SK-N-SH (cell line): ENCODE results near the gene ASPG. TPM values are rescaled to one million over a fixed set of nuclear protein-coding genes. Genes with fewer than 3 reads are reported as not detected.

Source experiments
- CTCF ChIA-PET: fragments of 300-600, 350-600 bp; formaldehyde crosslinking; extraction: SDS; loops from one replicate; lab custom pipeline; 2021; lab: Yijun Ruan, JAX
- POLR2A ChIA-PET: fragments of 350-600 bp; sonication (Branson Sonifier 250); formaldehyde crosslinking; extraction: SDS; loops from one replicate; lab custom pipeline; 2020; ENCODE audit warnings: antibody characterized with exemption, inconsistent platforms; lab: Yijun Ruan, JAX
- DNase-seq: peaks from one replicate; pipeline ENCODE4 v3.0.0; 2012
- H2AFZ ChIP-seq: fragments of 200-600 bp; sonication (generic); 2 replicates; pipeline ENCODE4 v1.8.1; 2016; ENCODE audit warnings: antibody characterized with exemption, mild to moderate bottlenecking, low read depth
- H3F3A ChIP-seq: fragments of 200-600 bp; sonication (generic); replicated peaks from 2 replicates; pipeline ENCODE3; 2016; ENCODE audit warnings: antibody characterized with exemption, mild to moderate bottlenecking; ENCODE audit not compliant: insufficient read depth
- H3K27ac ChIP-seq, 2 experiments: fragments of 200-500 bp in 1 of 2; fragments of 200-600 bp in 1 of 2; sonication (Bioruptor generic) in 1 of 2; sonication (generic), shearing (Covaris generic) in 1 of 2; 2 replicates each; pipeline versions ENCODE4 v1.5.1 to v1.6.1; 2014 to 2016; ENCODE audit warnings: low read depth in 2 of 2, inconsistent platforms in 1 of 2, low read length in 1 of 2, mild to moderate bottlenecking in 1 of 2, mixed read lengths in 1 of 2
- H3K27me3 ChIP-seq: fragments of 200-600 bp; sonication (generic), shearing (Covaris generic); 2 replicates; pipeline ENCODE4 v1.6.1; 2016; ENCODE audit warnings: mixed run types; ENCODE audit not compliant: insufficient read depth
- H3K36me3 ChIP-seq, 2 experiments: fragments of 200-500 bp in 1 of 2; fragments of 200-600 bp in 1 of 2; sonication (Bioruptor generic) in 1 of 2; sonication (generic) in 1 of 2; replicated peaks in 1 of 2; 2 replicates each; pipeline versions ENCODE3 to v1.5.1; 2014 to 2016; ENCODE audit warnings: low read length in 1 of 2, mild to moderate bottlenecking in 1 of 2; ENCODE audit not compliant: insufficient read depth in 2 of 2, control insufficient read depth in 1 of 2
- H3K4me1 ChIP-seq, 2 experiments: fragments of 200-500 bp in 1 of 2; fragments of 200-600 bp in 1 of 2; sonication (Bioruptor generic) in 1 of 2; sonication (generic), shearing (Covaris generic) in 1 of 2; 2 replicates each; pipeline versions ENCODE4 v1.5.1 to v1.6.1; 2014 to 2016; ENCODE audit warnings: low read depth in 1 of 2, low read length in 1 of 2, mixed run types in 1 of 2; ENCODE audit not compliant: insufficient read depth in 2 of 2, control insufficient read depth in 1 of 2
- H3K4me2 ChIP-seq: fragments of 200-600 bp; sonication (generic), shearing (Covaris generic); 2 replicates; pipeline ENCODE4 v1.6.1; 2017; ENCODE audit warnings: mixed run types
- H3K4me3 ChIP-seq, 2 experiments: fragments of 200-500 bp in 1 of 2; fragments of 200-600 bp in 1 of 2; sonication (Bioruptor generic) in 1 of 2; sonication (generic), shearing (Covaris generic) in 1 of 2; 2 replicates each; pipeline versions ENCODE4 v1.5.1 to v1.8.1; 2014 to 2016; ENCODE audit warnings: low read depth in 2 of 2, inconsistent platforms in 1 of 2, low read length in 1 of 2, mild to moderate bottlenecking in 1 of 2, mixed read lengths in 1 of 2, moderate library complexity in 1 of 2
- H3K79me2 ChIP-seq: fragments of 200-600 bp; sonication (generic); 2 replicates; pipeline ENCODE4 v1.8.1; 2017; ENCODE audit warnings: mild to moderate bottlenecking; ENCODE audit not compliant: insufficient read depth
- H3K9ac ChIP-seq: fragments of 200-600 bp; sonication (generic); 2 replicates; pipeline ENCODE4 v1.6.1; 2017; ENCODE audit warnings: mixed run types
- H3K9me2 ChIP-seq: fragments of 200-600 bp; sonication (generic); 2 replicates; pipeline ENCODE4 v1.6.1; 2017; ENCODE audit warnings: mixed run types
- H3K9me3 ChIP-seq: fragments of 200-600 bp; sonication (generic); 2 replicates; pipeline ENCODE4 v1.6.1; 2017; ENCODE audit warnings: mixed run types, mild to moderate bottlenecking, moderate library complexity
- H4K20me1 ChIP-seq: fragments of 200-600 bp; sonication (generic); 2 replicates; pipeline ENCODE4 v1.6.1; 2017; ENCODE audit warnings: mild to moderate bottlenecking, mixed run types; ENCODE audit not compliant: insufficient read depth
- ELF1 ChIP-seq: IDR thresholded peaks from 2 replicates; pipeline ENCODE4 v1.4.0; 2012
- EP300 ChIP-seq, 2 experiments: IDR thresholded peaks; 2 replicates each; pipeline versions ENCODE4 v1.4.0 to v1.6.1; 2012; ENCODE audit warnings: borderline replicate concordance in 1 of 2, low read depth in 1 of 2, low read length in 1 of 2
- EZH2phosphoT487 ChIP-seq: fragments of 200-600 bp; sonication (generic); IDR thresholded peaks from 2 replicates; pipeline ENCODE4 v1.6.1; 2017; ENCODE audit warnings: low read depth, mixed run types, mild to moderate bottlenecking, antibody characterized with exemption, moderate library complexity, borderline replicate concordance
- FOSL2 ChIP-seq: IDR thresholded peaks from 2 replicates; pipeline ENCODE4 v1.4.0; 2012; ENCODE audit warnings: low read depth, mild to moderate bottlenecking, moderate library complexity, borderline replicate concordance
- GABPA ChIP-seq: IDR thresholded peaks from 2 replicates; pipeline ENCODE4 v1.4.0; 2012; ENCODE audit warnings: low read depth, mild to moderate bottlenecking
- MEF2A ChIP-seq: IDR thresholded peaks from 2 replicates; pipeline ENCODE4 v1.4.0; 2012; ENCODE audit warnings: low read depth, borderline replicate concordance
- POLR2AphosphoS5 ChIP-seq: IDR thresholded peaks from 2 replicates; pipeline ENCODE4 v1.6.1; 2012; ENCODE audit warnings: low read depth, low read length
- RAD21 ChIP-seq: IDR thresholded peaks from 2 replicates; pipeline ENCODE4 v1.6.1; 2012; ENCODE audit warnings: mild to moderate bottlenecking, low read length
- SMC3 ChIP-seq: IDR thresholded peaks from 2 replicates; pipeline ENCODE4 v1.6.1; 2012; ENCODE audit warnings: low read depth, low read length, improper control_type of control experiment
- TEAD4 ChIP-seq: IDR thresholded peaks from 2 replicates; pipeline ENCODE4 v1.4.0; 2012; ENCODE audit warnings: mild to moderate bottlenecking, borderline replicate concordance; ENCODE audit not compliant: insufficient read depth
- YY1 ChIP-seq: IDR thresholded peaks from 2 replicates; pipeline ENCODE4 v1.4.0; 2012; ENCODE audit warnings: low read depth, mild to moderate bottlenecking
- WGBS: methylation state at CpG from one replicate; pipeline ENCODE4 v1.1.6; 2017; ENCODE audit warnings: low lambda C conversion rate; 5-methylcytosine and 5-hydroxymethylcytosine counted together
- polyA plus RNA-seq, 3 experiments: library from polyadenylated mRNA; depleted of rRNA; stranded (reverse); fragments of >200 nt; gene quantifications; 2 replicates each; pipeline ENCODE4 v1.2.3, GENCODE V29; 2012
- TF ChIP-seq, protein P1 (sequence below): IDR thresholded peaks from 2 replicates; pipeline ENCODE4 v1.4.0; 2012; ENCODE audit warnings: low read depth
- TF ChIP-seq, protein P2 (sequence below): IDR thresholded peaks from 2 replicates; pipeline ENCODE4 v1.6.1; 2012; ENCODE audit warnings: mild to moderate bottlenecking, low read depth, low read length, moderate library complexity

ASPG gene
- polyA plus RNA-seq, 1 of the 3 experiments (the other 2 are of a cell fraction) = not detected

DNA sequence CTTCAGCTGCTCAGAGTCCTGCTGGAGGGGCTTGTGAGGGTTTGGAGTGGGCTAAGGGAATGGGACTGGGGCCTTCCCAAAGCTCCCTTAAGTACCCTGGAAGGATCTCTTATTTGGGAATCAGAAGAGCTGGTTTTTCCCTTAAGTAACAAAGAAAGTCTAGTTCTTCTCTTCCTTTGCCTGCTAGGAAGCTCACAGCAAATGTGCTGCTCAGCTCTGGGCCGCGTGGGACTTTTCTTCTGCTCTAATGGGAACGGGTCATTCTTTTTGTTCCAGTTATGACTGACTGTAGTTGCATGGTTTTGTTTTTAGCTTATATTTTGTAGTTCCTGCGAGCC lies 58.9 kb downstream of the ASPG start (continued):
- TF ChIP-seq, protein P1, sequence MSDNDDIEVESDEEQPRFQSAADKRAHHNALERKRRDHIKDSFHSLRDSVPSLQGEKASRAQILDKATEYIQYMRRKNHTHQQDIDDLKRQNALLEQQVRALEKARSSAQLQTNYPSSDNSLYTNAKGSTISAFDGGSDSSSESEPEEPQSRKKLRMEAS = no peak
- TF ChIP-seq RAD21 (no peak), ELF1 (no peak)

DNA sequence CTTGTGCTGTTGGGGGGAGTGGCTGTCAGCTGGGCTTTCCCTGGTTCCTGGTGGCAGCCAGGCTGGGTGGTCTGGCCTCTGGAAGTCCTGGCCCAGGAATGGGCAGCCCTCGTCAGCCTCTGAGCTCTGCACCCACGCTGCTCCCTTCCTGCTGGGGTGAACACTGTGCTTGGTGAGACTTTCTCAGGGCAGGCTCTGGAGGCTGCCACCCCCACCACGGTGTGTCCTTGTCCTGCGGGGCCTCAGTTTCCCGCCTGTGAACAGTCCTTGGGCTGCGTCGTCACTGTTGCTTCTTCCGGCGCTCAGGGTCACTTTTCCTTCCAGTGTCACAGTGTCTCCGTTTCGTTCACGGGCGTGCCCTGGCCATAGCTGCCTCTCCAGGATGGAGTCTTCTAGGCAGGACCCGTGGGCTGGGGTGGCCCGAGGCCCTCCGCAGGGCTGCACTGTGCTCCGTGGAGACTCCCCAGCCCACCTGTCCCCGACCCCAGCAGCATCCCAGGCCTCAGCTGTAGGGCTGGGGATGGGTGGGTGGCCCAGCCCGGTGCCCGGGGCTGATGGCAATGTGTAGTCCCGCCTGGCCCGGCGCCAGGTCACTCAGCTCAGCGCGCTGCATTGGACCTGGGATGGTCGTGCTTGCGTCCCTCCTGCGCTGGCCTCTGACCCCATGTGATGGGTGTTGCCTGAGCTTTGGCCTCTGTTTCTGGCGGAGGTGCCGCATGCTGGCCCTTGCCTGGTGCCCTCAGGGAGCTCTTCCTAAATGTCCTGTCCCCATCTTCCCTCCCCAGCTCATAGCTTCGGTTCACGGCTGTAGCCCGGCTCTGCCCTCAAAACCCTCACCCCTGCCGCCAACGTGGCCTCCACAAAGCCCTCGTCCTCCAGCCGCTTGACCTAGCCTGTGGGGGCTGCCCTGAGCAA lies 59.7 kb downstream of the ASPG start:
- Histone ChIP-seq H3K9me3 (no peaks in the 10 kb centered on the region), H3K9ac (no peak overlapping the region), H3K27me3 (no peaks in the 10 kb centered on the region), H3K4me2 (no peak overlapping the region), H3K79me2 (no peaks in the 10 kb centered on the region), H3K36me3 (no peaks in the 10 kb centered on the region), H2AFZ (no peak overlapping the region), H3K4me1 (peaks cover 11 to 97% of the 10 kb centered on the region in 2 experiments; a peak in 2 of 4 replicates), H4K20me1 (no peaks in the 10 kb centered on the region), H3F3A (no peaks in the 10 kb centered on the region), H3K9me2 (no peaks in the 10 kb centered on the region), H3K4me3 (no peak overlapping the region), H3K27ac (peak overlapping the region in 1 of 2 experiments; percentile 99; a peak in 1 of 4 replicates)
- no peak for TF ChIP-seq SMC3
- TF ChIP-seq FOSL2 = no peak
- no peak for TF ChIP-seq YY1
- TF ChIP-seq, protein P2, sequence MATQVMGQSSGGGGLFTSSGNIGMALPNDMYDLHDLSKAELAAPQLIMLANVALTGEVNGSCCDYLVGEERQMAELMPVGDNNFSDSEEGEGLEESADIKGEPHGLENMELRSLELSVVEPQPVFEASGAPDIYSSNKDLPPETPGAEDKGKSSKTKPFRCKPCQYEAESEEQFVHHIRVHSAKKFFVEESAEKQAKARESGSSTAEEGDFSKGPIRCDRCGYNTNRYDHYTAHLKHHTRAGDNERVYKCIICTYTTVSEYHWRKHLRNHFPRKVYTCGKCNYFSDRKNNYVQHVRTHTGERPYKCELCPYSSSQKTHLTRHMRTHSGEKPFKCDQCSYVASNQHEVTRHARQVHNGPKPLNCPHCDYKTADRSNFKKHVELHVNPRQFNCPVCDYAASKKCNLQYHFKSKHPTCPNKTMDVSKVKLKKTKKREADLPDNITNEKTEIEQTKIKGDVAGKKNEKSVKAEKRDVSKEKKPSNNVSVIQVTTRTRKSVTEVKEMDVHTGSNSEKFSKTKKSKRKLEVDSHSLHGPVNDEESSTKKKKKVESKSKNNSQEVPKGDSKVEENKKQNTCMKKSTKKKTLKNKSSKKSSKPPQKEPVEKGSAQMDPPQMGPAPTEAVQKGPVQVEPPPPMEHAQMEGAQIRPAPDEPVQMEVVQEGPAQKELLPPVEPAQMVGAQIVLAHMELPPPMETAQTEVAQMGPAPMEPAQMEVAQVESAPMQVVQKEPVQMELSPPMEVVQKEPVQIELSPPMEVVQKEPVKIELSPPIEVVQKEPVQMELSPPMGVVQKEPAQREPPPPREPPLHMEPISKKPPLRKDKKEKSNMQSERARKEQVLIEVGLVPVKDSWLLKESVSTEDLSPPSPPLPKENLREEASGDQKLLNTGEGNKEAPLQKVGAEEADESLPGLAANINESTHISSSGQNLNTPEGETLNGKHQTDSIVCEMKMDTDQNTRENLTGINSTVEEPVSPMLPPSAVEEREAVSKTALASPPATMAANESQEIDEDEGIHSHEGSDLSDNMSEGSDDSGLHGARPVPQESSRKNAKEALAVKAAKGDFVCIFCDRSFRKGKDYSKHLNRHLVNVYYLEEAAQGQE = no peak
- no peak for TF ChIP-seq TEAD4
- TF ChIP-seq MEF2A = no peak
- TF ChIP-seq EP300 (IDR thresholded peaks at IDR 0.05; ENCODE audit: borderline replicate concordance in 1 of 2, low read depth in 1 of 2, low read length in 1 of 2) = no peak
- no peak for TF ChIP-seq GABPA
- no peak for TF ChIP-seq POLR2AphosphoS5
- no peak for TF ChIP-seq EZH2phosphoT487
- DNase-seq = peak; percentile 80
- POLR2A ChIA-PET = no interaction called here
- WGBS = 90% methylated on average over 19 of the region's 37 CpGs
- CTCF ChIA-PET = interaction anchor here (0.8 to 5.2 kb wide), 14 partner anchors 8 to 418 kb away, joined by 3 to 33 read pairs (median 4); no protein-coding TSS in a partner anchor
